LNCaP clone FGC (cell line): Measurements from ENCODE around the gene GJB3.

ENCODE experiments used
- DNase-seq: peaks from one replicate; pipeline ENCODE4 v3.0.0-alpha.2; 2011; ENCODE audit warnings: low read depth
- H3K4me3 ChIP-seq: 2 replicates; pipeline ENCODE4 v1.5.1; 2011; ENCODE audit warnings: mild to moderate bottlenecking, low read depth, low read length, control low read depth
- TF ChIP-seq, protein P1 (sequence below): IDR thresholded peaks from 2 replicates; pipeline ENCODE4 v1.5.1; 2012; ENCODE audit warnings: mild to moderate bottlenecking; ENCODE audit not compliant: control insufficient read depth, insufficient read depth; ENCODE audit errors: extremely low read depth

Gene GJB3

GRCh38 chr1:34794001-34794789, 13.2 kb downstream of the GJB3 start:
- TF ChIP-seq, protein P1, sequence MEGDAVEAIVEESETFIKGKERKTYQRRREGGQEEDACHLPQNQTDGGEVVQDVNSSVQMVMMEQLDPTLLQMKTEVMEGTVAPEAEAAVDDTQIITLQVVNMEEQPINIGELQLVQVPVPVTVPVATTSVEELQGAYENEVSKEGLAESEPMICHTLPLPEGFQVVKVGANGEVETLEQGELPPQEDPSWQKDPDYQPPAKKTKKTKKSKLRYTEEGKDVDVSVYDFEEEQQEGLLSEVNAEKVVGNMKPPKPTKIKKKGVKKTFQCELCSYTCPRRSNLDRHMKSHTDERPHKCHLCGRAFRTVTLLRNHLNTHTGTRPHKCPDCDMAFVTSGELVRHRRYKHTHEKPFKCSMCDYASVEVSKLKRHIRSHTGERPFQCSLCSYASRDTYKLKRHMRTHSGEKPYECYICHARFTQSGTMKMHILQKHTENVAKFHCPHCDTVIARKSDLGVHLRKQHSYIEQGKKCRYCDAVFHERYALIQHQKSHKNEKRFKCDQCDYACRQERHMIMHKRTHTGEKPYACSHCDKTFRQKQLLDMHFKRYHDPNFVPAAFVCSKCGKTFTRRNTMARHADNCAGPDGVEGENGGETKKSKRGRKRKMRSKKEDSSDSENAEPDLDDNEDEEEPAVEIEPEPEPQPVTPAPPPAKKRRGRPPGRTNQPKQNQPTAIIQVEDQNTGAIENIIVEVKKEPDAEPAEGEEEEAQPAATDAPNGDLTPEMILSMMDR: no peak
- no peak overlapping the region for H3K4me3 ChIP-seq
- DNase-seq: no peak

DNA sequence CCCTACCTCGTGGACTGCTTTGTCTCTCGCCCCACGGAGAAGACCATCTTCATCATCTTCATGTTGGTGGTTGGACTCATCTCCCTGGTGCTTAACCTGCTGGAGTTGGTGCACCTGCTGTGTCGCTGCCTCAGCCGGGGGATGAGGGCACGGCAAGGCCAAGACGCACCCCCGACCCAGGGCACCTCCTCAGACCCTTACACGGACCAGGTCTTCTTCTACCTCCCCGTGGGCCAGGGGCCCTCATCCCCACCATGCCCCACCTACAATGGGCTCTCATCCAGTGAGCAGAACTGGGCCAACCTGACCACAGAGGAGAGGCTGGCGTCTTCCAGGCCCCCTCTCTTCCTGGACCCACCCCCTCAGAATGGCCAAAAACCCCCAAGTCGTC, 13.8 kb downstream of the GJB3 start:
- TF ChIP-seq, protein P1: no peak
- H3K4me3 ChIP-seq: no peak overlapping the region
- no peak for DNase-seq

DNA sequence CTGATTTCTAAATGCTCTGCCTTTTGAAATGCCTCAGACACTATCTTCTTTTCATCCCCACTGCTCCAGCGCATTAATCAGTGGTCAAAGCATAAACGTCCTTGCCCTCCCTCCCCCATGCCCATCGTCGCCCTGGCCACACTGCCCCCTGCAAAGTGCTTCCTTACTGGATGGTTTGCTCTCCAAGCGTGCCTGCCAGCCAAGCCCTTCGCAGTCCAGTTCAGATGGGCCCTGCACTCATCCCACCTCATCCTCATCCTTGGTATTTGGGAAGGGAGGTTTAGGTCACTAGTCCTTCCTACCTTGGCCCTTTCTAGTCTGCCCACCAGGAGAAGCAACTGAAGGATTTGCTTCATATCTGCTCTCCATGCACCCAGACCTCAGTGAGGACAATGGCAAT, 14.9 kb downstream of the GJB3 start:
- H3K4me3 ChIP-seq: no peak overlapping the region
- DNase-seq: no peak
- TF ChIP-seq, protein P1: no peak

GRCh38 chr1:34796990-34797389, 16.0 kb downstream of the GJB3 start:
- DNase-seq: no peak
- TF ChIP-seq, protein P1: no peak
- no peak overlapping the region for H3K4me3 ChIP-seq

GRCh38 chr1:34800214-34800613, 19.2 kb downstream of the GJB3 start:
- DNase-seq: no peak
- no peak overlapping the region for H3K4me3 ChIP-seq
- TF ChIP-seq, protein P1: no peak

DNA sequence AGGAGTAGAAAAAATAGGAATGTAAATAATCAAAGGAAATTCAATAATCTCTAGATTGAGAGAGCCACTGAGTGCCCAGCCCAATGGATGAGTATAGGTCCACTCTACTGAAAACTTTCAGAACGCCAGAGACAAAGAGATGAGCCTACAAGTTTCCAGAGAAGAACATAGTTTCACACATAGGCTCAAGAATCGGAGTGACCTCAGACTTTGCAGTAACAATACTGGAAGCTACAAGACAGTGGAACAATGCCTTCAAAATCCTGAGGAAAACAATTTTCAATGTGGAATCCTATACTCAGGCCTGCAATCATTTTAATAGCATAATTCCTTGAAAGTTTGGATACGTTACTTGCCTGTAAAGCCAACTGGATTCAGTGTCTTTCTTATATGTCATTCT, 22.8 kb downstream of the GJB3 start:
- TF ChIP-seq, protein P1: no peak
- DNase-seq: no peak
- H3K4me3 ChIP-seq: no peak overlapping the region

DNA sequence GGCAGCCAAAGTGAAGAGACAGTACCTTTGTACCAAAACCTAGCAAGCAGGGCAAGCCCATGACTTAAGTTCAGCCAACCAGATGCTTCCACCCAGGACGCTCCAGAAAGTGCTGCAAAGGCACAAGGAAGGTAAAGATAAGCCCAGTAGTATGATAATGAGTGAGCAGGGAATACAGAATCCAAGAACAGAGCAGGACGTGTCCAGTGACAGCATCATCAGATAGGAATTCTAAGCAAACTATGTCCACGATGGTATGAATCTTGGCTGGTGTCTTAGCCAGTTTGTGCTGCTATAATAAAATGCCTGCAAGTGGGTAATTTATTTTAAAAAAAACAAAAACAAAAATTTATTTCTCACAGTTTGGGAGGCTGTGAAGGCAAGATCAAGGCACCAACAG, 25.4 kb downstream of the GJB3 start:
- DNase-seq: no peak
- TF ChIP-seq, protein P1: no peak
- H3K4me3 ChIP-seq: no peak overlapping the region
